Limb (tissue), 2 donors: ENCODE results near the gene ACKR1.

Experiments used
- DNase-seq, 2 donors: peaks; one replicate each; pipeline ENCODE4 v3.0.0-alpha.2; 2016; ENCODE audit errors: extremely low spot score in 2 of 2

Gene ACKR1

DNA sequence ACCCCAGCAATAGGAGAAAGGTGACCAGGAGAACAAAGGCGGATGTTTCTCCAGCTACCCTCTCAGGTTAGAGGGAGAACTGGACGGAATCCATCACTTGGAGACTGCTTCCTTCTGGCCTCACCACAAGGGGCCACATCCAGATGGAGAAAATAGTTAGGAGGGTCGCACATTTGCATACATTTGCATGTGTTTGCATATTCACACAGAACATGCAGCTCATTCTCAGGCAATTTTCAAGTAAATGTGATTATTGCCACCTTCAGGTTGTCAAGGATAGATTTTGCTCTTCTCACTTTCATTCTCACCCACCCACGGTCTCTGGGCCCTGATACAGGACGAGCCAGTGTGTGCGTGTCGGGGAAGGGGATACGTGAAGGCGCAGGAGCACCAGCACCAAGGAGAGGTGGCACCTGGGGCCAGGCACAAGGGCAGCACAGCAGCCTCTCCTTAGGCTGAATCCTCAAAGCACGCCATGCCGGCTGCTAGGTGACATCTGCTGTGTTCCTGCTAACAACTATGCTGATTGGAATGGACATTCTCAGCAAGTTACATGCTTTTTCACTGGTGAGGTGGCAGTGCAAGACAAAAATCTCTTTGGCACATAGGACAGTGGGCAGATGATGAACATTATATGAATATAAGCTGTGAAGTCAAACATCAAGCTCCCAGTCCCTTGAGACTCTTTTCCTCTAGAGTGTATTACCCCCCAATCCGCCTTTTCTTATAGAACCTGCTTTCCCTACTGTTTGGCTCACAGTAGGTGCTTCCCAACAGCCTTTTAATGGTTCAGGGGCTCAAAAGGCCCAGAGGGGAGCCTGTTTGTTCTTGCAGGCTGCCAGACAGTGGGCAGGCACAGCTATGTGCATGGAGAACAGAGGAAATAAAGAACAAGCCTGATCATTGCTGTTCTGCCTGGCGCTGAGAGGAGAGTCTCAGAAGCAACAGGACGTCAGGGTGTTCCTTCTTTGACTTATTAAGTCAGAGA is 14.3 kb downstream of the ACKR1 start:
- no peak for DNase-seq

DNA sequence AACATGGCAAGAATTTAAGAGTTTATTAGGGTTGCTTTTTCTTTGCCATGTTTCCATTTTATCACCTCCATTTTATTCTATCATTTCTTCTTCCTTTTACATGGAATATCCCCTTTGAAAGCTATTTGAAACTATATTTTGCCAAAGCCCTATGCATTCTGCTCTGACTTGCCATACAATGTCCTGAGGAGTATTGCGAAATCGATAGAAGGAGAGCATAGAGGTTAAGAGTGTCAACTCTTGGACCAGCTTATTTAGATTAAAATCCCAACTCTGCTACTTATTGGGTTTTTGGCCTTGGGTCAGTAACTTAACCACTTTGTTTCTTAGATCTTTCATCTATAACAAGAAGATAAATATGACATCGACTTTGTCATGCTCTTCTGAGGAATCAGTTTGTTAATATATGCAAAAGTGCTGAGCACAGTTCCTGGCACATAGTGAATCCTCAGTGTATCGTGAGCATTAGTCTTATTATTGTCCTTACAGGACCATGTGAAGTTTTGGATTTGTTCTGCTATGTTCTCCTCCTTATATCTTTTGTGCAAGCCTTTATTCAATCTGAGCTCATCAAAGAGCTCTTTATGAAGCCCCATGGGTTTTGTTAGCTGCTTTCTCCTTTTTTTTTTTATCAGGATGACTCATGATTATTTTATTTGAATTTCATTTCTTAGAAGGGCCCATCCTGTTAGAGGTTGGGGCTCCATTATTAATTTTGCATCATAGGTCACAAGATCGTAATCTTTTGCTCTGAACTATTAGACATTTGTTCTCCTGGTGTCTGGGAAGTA is 17.6 kb downstream of the ACKR1 start:
- DNase-seq: no peak

GRCh38 chr1:159223004-159223403 is 18.3 kb downstream of the ACKR1 start:
- no peak for DNase-seq

DNA sequence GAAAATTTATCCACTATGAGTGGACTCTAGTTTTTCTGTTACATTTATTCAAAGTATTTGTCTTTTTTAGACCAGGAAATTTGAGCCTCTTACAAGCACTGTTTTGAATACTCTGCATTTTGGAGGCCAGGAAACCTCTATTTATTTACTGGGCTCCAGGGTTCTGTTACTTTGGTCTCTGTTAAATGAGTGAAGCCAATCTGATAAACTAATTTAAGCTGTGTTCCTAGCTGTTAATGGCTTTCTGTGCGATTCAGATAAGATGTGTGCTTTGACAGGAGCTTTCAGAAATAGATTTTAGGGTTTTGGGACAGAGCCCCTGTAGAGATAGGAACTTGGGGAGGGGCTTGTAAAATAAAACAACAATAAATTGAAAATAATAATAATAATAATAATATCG is 23.9 kb downstream of the ACKR1 start:
- no peak for DNase-seq

DNA sequence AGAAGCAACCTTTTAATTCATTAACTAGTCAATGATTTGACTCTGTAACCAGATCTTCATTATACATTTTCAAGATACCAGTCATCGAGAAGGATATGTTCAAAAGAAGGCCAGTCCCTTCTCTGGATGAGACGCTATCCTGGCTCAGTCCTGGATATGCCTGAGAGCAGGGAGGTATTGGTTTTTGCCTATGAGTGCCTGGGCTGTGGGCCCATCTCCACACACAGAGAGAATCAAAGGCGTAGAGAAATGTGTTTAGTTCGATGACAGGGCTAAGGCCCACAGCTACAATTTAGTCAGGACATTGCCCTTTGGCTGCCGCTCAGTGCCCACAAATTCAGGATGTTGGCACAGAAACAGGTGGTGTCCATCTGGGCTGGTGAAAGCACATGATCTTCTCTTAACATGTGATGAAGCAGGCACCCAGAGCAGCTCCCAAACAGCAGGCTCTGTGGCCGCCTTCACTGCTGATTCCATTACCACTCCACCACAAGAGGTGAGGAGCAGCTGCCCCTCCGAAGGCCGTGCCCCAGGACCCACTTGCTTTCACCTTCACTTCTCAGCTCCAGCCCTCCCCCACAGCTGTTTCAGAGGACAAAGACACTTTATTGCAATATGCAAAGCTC is 24.7 kb downstream of the ACKR1 start:
- no peak for DNase-seq

DNA sequence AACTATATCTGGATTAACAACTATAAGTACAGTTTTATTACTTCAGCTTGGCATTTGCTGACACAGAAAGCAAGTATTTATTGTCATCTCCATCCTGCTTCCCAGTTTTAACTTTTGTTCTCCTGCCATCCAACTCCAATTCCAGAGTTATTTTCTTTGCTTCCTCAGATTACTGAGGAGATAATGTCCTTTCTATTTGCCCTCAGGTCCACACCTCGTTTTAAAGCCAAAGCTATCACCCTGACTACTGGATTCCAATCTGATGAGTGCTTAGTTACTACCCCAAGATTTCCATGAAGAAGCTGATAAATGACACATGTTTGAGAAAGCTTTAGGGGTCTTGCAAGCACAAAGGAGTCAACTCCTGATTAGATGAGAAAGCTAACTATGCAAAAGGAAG is 25.2 kb downstream of the ACKR1 start:
- no peak for DNase-seq

DNA sequence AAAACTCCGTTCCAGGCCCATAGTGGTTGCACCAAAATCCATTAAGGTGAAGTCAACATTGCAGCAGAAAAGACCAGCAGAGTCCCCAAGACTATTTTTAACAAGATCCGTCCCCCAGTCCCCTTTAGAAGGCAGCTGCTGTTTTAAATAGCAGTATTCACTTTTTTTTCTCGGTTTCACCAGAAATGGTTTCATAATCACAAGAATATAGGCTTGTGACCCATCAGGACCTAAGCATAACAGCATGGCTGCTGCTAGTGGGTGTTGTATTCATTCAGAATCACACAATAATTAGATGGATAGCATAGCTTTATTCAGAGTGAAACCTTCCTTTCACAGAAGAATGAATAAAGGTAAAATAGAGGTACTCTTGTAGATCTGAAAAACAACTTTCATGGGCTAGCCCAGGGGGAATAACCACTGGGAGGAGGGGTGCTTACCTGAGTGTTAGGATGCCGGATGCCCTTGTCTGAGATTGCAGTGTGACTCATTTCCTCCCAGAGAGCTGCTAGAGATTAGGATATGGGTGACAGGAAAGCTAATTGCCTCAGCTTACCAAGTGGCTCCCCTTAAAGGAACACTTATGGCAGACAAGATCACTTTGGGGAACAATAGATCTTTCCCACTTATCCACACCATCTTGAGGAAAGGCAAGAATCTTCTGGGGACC is 35.0 kb downstream of the ACKR1 start:
- DNase-seq: no peak

DNA sequence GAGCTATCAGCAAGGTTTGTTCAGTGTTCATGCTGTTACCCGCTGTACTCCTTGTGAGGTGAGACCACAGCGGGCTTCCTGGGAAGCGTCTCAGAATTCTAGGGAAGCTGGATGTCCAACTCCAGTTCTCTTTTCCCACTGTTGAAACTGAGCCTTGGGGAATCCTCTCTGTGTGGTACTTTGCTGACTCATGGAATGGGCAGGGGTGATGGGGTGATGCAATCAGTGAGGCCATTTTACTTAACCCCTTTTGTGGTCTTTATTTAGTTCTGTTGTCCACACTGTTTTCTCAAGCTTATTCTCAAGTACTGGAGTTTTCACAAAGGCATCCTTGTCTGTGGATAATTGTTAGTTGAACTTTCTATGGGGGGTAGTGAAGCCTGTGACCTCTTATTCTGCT is 42.6 kb downstream of the ACKR1 start:
- DNase-seq: no peak

- no peak for DNase-seq
Observed at GRCh38 chr1:159248311-159248710, 43.6 kb downstream of the ACKR1 start.

- DNase-seq: no peak
Observed at GRCh38 chr1:159250638-159251216, 46.1 kb downstream of the ACKR1 start.
